Measurements from ENCODE around the gene TP53BP2. TPM values are rescaled to one million over a fixed set of nuclear protein-coding genes. Genes with fewer than 3 reads are reported as not detected.

The TP53BP2 gene
- total and polyA plus RNA-seq, 3 experiments from 2014 or later = 16.5 to 59.6 (median 59.5) TPM

DNA sequence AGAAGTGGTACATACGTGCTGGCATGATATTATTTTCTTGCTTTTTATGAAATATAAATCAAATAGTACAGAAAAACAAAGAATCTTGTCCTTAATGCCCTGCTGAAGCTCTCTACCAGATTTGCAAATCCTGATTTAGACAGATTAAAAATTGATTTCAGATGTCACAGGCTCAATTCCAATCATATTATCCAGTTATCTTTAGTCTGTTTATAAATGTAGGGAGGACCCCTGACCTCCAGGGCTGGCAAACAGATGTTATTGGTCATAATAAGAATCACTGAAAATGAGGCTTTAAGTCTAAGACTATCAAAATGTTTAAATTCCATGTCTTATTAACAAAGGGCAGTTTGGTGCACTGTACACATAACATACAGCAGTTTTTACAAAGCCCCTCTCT, 62.1 kb downstream of the TP53BP2 start:
- H3K9me3 Mint-ChIP-seq = no peaks in the 10 kb centered on the region
- no peak for DNase-seq
- ChIA-PET POLR2A (no interaction called here), CTCF (no interaction called here)
- Histone ChIP-seq H3K36me3 (ENCODE audit: insufficient read depth, low read length) (peaks cover 14% of the 10 kb centered on the region), H3K4me1 (ENCODE audit: insufficient read depth, low read length) (no peaks in the 10 kb centered on the region), H3K4me3 (ENCODE audit: low read length) (no peak overlapping the region), H3K27me3 (ENCODE audit: insufficient read depth, low read length, poor library complexity, severe bottlenecking) (no peaks in the 10 kb centered on the region), H3K9me3 (ENCODE audit: low read length) (no peaks in the 10 kb centered on the region), H3K27ac (ENCODE audit: low read depth, low read length) (no peak overlapping the region)
- H3K27me3 Mint-ChIP-seq = no peaks in the 10 kb centered on the region
- peaks cover 3 to 80% (median 21%) of the 10 kb centered on the region in 3 donors for H3K36me3 Mint-ChIP-seq
- no peak overlapping the region for H3K4me3 Mint-ChIP-seq
- H3K27ac Mint-ChIP-seq = peak overlapping the region in 2 of 8 donors; percentile 4 to 66
- peaks cover 4 to 11% (median 8%) of the 10 kb centered on the region in 3 donors for H3K4me1 Mint-ChIP-seq

DNA sequence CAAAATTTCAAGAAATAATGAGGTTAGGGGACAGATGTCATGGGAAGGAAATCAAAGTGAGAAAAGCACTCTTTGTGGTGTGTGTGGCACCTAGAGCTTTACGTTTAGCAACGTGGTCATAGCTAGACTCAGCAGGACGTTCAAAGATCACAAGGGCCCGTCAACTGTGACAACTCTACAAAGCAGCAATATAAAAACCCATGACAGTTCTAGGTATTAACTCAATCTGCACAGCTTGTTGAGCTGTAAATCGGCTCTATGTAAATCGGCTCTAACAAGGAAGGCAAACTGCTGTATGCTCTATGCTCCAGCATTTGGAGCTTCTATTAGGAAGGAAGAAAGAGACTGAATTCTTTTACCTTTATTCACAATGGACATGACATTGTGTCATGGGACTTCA, 64.8 kb downstream of the TP53BP2 start:
- H3K27ac ChIP-seq (ENCODE audit: low read depth, low read length) = no peak overlapping the region
- H3K27me3 ChIP-seq (ENCODE audit: insufficient read depth, low read length, poor library complexity, severe bottlenecking) = no peaks in the 10 kb centered on the region
- DNase-seq = no peak
- Mint-ChIP-seq H3K27ac (peak overlapping the region in 7 of 8 donors; percentile 4 to 80 (median 46)), H3K9me3 (no peaks in the 10 kb centered on the region), H3K36me3 (peaks cover 3 to 83% (median 17%) of the 10 kb centered on the region in 3 donors), H3K4me1 (peaks cover 13 to 21% (median 20%) of the 10 kb centered on the region in 3 donors), H3K27me3 (no peaks in the 10 kb centered on the region), H3K4me3 (no peak overlapping the region)
- peaks cover 20% of the 10 kb centered on the region for H3K36me3 ChIP-seq (ENCODE audit: insufficient read depth, low read length)
- no peak overlapping the region for H3K4me3 ChIP-seq (ENCODE audit: low read length)
- no peaks in the 10 kb centered on the region for H3K9me3 ChIP-seq (ENCODE audit: low read length)
- CTCF ChIA-PET = interaction anchor here (1.4 to 2.4 kb wide), 2 partner anchors 20 to 32 kb away, joined by 3 to 8 read pairs; no protein-coding TSS in a partner anchor
- H3K4me1 ChIP-seq (ENCODE audit: insufficient read depth, low read length) = peaks cover 6% of the 10 kb centered on the region
- POLR2A ChIA-PET = no interaction called here

DNA sequence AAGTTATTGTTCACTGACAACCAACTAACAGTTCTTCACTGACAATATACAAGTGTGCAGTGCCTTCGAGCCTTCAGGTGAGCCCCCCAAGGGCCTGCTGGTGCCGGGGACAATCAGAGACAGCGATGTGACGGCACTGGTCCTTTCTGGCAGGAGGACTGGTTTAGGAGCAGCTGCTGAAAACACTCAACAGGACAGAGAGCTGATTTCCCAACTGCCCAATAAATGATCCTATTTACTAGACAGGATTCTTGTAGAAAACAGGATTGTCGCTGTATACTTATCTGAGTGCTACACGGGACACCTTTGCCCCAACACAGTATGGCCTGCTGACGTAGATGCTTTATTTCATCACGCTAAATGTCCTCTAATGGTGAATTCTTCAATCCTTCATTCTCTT, 65.4 kb downstream of the TP53BP2 start:
- Histone ChIP-seq H3K9me3 (ENCODE audit: low read length) (no peaks in the 10 kb centered on the region), H3K27ac (ENCODE audit: low read depth, low read length) (no peak overlapping the region), H3K4me1 (ENCODE audit: insufficient read depth, low read length) (peaks cover 12% of the 10 kb centered on the region), H3K27me3 (ENCODE audit: insufficient read depth, low read length, poor library complexity, severe bottlenecking) (no peaks in the 10 kb centered on the region), H3K4me3 (ENCODE audit: low read length) (no peak overlapping the region), H3K36me3 (ENCODE audit: insufficient read depth, low read length) (peaks cover 20% of the 10 kb centered on the region)
- no peak for DNase-seq
- POLR2A ChIA-PET = no interaction called here
- peak overlapping the region in 4 of 8 donors; percentile 30 to 74 (median 53) for H3K27ac Mint-ChIP-seq
- H3K4me3 Mint-ChIP-seq = no peak overlapping the region
- H3K9me3 Mint-ChIP-seq = no peaks in the 10 kb centered on the region
- H3K36me3 Mint-ChIP-seq = peaks cover 0 to 84% (median 13%) of the 10 kb centered on the region in 3 donors
- CTCF ChIA-PET = interaction anchor here (0.9 to 2.4 kb wide), 4 partner anchors 20 to 82 kb away, joined by 3 to 8 read pairs (median 4); no protein-coding TSS in a partner anchor
- no peaks in the 10 kb centered on the region for H3K27me3 Mint-ChIP-seq
- H3K4me1 Mint-ChIP-seq = peaks cover 16 to 26% (median 23%) of the 10 kb centered on the region in 3 donors

DNA sequence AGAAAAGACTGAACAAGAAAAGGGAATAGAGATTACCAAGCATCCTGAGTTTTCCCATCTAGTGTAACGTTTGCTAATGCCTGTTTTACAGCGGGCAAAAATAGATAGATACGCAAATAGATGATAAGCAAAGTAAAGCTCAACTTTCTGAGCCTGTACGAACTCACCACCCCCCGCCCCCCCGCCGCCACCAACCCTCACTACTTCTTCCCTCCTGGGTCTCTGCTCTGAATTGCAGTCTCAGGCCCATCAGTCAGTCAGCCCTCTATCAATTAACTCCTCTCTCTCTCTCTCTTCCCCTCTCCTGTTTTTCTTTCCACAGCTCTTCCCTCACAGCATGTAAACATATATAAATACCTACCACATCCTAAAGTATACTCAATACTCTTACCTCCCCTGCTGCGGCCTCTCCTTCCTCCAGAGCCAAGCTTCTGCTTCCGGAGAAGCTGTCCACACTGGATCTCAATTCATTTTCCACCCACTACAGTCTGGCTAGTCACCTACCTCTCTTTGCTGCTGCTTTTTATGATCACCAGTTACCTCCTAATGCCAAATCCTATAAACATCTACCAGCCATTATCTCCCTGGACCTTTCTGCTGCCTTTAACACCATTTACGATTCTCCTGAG, 68.8 kb downstream of the TP53BP2 start:
- Mint-ChIP-seq H3K27ac (peak overlapping the region in 7 of 8 donors; percentile 21 to 98 (median 86)), H3K4me3 (peak overlapping the region in 1 of 7 donors; percentile 60), H3K36me3 (peaks cover 8 to 86% (median 15%) of the 10 kb centered on the region in 3 donors), H3K4me1 (peaks cover 21 to 28% (median 22%) of the 10 kb centered on the region in 3 donors), H3K27me3 (no peaks in the 10 kb centered on the region), H3K9me3 (no peaks in the 10 kb centered on the region)
- Histone ChIP-seq H3K27me3 (ENCODE audit: insufficient read depth, low read length, poor library complexity, severe bottlenecking) (no peaks in the 10 kb centered on the region), H3K4me3 (ENCODE audit: low read length) (no peak overlapping the region), H3K36me3 (ENCODE audit: insufficient read depth, low read length) (peaks cover 39% of the 10 kb centered on the region), H3K9me3 (ENCODE audit: low read length) (no peaks in the 10 kb centered on the region), H3K27ac (ENCODE audit: low read depth, low read length) (peak overlapping the region; percentile 58), H3K4me1 (ENCODE audit: insufficient read depth, low read length) (peaks cover 14% of the 10 kb centered on the region)
- ChIA-PET CTCF (no interaction called here), POLR2A (no interaction called here)
- no peak for DNase-seq

DNA sequence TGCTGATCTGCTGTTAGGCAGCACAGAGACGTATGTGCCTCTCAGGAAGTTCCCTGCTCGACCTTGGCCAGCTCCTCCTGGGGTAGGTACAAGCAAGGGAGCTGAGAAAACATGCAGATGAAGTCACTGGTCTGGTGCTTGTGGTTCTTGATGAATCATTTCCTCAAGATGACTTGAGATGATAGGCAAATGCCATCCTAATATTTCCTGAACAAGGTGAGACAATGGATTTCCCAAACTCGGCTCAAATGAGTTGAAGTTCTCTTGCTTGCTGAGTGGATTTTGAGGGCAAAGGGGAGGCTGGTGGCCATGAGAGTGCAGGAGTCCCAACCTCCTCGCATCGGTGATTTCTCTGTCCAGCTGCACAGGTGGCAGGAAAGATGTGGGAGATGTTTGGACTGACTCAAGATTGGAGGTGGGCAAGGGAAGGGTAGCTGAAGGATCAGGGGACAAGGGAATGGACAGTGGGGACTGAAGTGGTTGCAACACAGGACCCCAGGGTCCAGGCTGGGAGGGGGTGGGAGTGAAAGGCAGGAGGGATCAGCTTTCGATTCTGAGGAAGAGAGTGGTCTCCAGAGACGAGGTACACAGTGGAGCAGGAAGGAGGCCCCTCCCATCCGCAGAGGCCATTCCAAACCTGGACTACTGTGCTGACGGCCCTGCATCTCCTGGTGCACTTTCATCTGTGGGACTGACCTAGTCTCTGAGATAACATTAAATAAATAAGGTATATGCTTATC, 69.5 kb downstream of the TP53BP2 start:
- no peaks in the 10 kb centered on the region for H3K9me3 ChIP-seq (ENCODE audit: low read length)
- H3K4me1 ChIP-seq (ENCODE audit: insufficient read depth, low read length) = peaks cover 14% of the 10 kb centered on the region
- H3K27me3 ChIP-seq (ENCODE audit: insufficient read depth, low read length, poor library complexity, severe bottlenecking) = no peaks in the 10 kb centered on the region
- peak overlapping the region in 1 of 7 donors; percentile 29 for H3K4me3 Mint-ChIP-seq
- H3K27ac Mint-ChIP-seq = peak overlapping the region; percentile 10 to 98 (median 84)
- H3K4me1 Mint-ChIP-seq = peaks cover 20 to 35% (median 23%) of the 10 kb centered on the region in 3 donors
- H3K9me3 Mint-ChIP-seq = no peaks in the 10 kb centered on the region
- H3K4me3 ChIP-seq (ENCODE audit: low read length) = no peak overlapping the region
- H3K27me3 Mint-ChIP-seq = no peaks in the 10 kb centered on the region
- peaks cover 8 to 92% (median 21%) of the 10 kb centered on the region in 3 donors for H3K36me3 Mint-ChIP-seq
- peak overlapping the region; percentile 49 for H3K27ac ChIP-seq (ENCODE audit: low read depth, low read length)
- POLR2A ChIA-PET = no interaction called here
- peak in 3 of 5 donors; percentile 10 to 68 (median 12) for DNase-seq
- H3K36me3 ChIP-seq (ENCODE audit: insufficient read depth, low read length) = peaks cover 46% of the 10 kb centered on the region
- CTCF ChIA-PET = interaction anchor here (0.8 to 1.4 kb wide), 5 partner anchors 27 to 78 kb away, joined by 3 to 4 read pairs (median 3); no protein-coding TSS in a partner anchor

DNA sequence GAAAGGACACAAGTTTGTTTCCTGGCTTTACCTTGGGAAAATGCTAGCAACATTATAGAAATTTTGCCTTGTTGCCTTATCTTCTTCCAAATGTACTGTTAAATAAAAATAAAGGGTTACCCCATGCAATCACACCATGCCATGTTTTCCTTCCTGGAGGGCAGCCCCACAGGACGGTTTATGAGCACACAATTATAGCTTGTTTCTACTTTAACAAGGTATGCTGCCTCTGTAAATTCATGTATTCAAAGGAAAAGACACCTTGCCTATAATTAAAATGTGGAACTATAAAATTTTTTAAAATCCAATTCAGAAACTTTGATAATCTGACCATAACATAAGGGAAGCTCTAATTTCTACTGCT, 70.1 kb downstream of the TP53BP2 start:
- POLR2A ChIA-PET = no interaction called here

DNA sequence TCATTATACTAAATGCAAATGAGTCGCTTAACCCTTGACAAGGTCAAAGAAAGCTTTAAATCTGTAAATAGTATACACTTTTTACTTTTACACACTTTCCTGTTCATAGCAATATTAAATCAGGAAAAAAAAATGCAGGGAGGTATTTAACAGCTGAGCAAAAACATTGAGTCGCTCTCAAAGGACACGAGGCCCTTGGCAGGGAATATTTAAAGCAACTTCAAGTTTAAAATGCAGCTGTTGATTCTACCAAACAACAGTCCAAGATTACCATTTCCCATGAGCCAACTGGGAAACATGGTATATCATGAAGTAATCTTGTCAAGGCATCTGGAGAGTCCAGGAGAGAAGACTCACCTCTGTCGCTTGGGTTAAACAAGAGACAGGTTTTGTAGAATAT, 70.7 kb downstream of the TP53BP2 start:
- POLR2A ChIA-PET = no interaction called here
- Histone ChIP-seq H3K27ac (ENCODE audit: low read depth, low read length) (no peak overlapping the region), H3K4me3 (ENCODE audit: low read length) (no peak overlapping the region), H3K27me3 (ENCODE audit: insufficient read depth, low read length, poor library complexity, severe bottlenecking) (no peaks in the 10 kb centered on the region), H3K36me3 (ENCODE audit: insufficient read depth, low read length) (peaks cover 49% of the 10 kb centered on the region), H3K9me3 (ENCODE audit: low read length) (no peaks in the 10 kb centered on the region), H3K4me1 (ENCODE audit: insufficient read depth, low read length) (peaks cover 18% of the 10 kb centered on the region)
- no peak overlapping the region for H3K4me3 Mint-ChIP-seq
- DNase-seq = no peak
- no peaks in the 10 kb centered on the region for H3K9me3 Mint-ChIP-seq
- no peaks in the 10 kb centered on the region for H3K27me3 Mint-ChIP-seq
- CTCF ChIA-PET = interaction anchor here (0.9 to 1.4 kb wide), 3 partner anchors 26 to 76 kb away, joined by 3 to 4 read pairs (median 3); no protein-coding TSS in a partner anchor
- H3K4me1 Mint-ChIP-seq = peaks cover 20 to 34% (median 22%) of the 10 kb centered on the region in 3 donors
- H3K36me3 Mint-ChIP-seq = peaks cover 8 to 93% (median 22%) of the 10 kb centered on the region in 3 donors
- peak overlapping the region in 5 of 8 donors; percentile 21 to 70 (median 38) for H3K27ac Mint-ChIP-seq

More for the DNA sequence above, 70.1 kb downstream of the TP53BP2 start:
- no peak overlapping the region for H3K4me3 ChIP-seq (ENCODE audit: low read length)
- CTCF ChIA-PET = interaction anchor here (0.8 to 1.4 kb wide), 5 partner anchors 27 to 77 kb away, joined by 3 to 4 read pairs (median 3); no protein-coding TSS in a partner anchor
- H3K4me1 ChIP-seq (ENCODE audit: insufficient read depth, low read length) = peaks cover 18% of the 10 kb centered on the region
- H3K27me3 ChIP-seq (ENCODE audit: insufficient read depth, low read length, poor library complexity, severe bottlenecking) = no peaks in the 10 kb centered on the region
- Mint-ChIP-seq H3K9me3 (no peaks in the 10 kb centered on the region), H3K27me3 (no peaks in the 10 kb centered on the region), H3K27ac (peak overlapping the region; percentile 10 to 98 (median 84)), H3K36me3 (peaks cover 8 to 93% (median 22%) of the 10 kb centered on the region in 3 donors), H3K4me3 (peak overlapping the region in 1 of 7 donors; percentile 29), H3K4me1 (peaks cover 20 to 34% (median 22%) of the 10 kb centered on the region in 3 donors)
- DNase-seq = no peak
- H3K27ac ChIP-seq (ENCODE audit: low read depth, low read length) = peak overlapping the region; percentile 49
- H3K9me3 ChIP-seq (ENCODE audit: low read length) = no peaks in the 10 kb centered on the region
- H3K36me3 ChIP-seq (ENCODE audit: insufficient read depth, low read length) = peaks cover 48% of the 10 kb centered on the region

Data from CD8-positive, alpha-beta memory T cell (primary cell).